Activated CD4-positive, alpha-beta T cell treated with anti-CD3 and anti-CD28 coated beads, Interleukin-2, amount 50 U/mL, for 16 hours (primary cell): Measurements from ENCODE around the gene PLBD1.

Experiments
- DNase-seq: peaks from one replicate; pipeline ENCODE4 v3.0.0-alpha.2; 2020

Gene PLBD1

DNA sequence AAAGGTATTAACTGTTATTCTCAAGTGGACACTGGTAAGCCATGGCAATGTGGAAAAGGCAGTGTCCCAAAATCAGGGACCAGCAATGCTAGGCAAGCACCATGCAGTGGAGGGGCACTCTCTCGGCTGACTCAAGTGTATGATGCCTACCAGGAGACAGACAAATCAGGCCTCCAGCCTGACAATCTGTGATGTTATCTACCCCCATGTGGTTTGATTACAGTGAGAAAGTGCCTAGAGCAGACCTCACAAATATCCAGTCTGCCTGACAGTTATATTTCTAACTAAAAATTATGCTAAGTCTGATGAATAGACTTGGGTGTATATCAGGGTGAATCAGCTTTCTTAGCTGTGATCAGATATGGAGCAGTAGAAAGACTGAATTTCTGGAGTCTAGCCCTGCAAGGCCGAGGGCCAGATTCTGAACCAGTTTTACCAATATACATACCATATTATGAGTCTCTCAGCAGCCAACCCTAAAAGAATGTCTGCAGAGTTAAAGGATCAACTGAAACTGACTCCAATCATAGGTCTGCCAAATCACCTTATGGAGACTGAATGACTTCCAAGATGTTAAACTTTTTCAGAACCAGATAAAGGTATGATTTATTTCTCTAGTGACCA is 3.2 kb downstream of the PLBD1 start:
- DNase-seq: no peak

- no peak for DNase-seq
These were observed 4.6 kb downstream of the PLBD1 start for GRCh38 chr12:14563046-14563445.

DNA sequence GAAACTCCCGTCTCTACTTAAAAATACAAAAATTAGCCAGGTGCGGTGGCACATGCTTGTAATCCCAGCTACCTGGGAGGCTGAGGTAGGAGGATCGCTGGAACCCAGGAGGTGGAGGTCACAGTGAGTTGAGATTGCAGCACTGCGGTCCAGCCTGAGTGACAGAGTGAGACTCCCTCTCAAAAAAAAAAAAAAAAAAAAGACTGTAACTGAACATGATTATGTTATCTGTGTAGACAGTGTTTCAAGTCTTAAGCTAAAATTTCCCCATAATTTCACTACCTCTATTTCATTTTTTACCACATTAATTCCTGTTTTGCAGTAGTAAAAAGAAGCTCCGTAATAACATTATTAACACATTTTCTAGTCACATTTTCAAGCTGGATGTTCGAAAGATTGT is 5.4 kb downstream of the PLBD1 start:
- DNase-seq: no peak

- DNase-seq: no peak
These were observed 5.9 kb downstream of the PLBD1 start for GRCh38 chr12:14561677-14562238.

DNA sequence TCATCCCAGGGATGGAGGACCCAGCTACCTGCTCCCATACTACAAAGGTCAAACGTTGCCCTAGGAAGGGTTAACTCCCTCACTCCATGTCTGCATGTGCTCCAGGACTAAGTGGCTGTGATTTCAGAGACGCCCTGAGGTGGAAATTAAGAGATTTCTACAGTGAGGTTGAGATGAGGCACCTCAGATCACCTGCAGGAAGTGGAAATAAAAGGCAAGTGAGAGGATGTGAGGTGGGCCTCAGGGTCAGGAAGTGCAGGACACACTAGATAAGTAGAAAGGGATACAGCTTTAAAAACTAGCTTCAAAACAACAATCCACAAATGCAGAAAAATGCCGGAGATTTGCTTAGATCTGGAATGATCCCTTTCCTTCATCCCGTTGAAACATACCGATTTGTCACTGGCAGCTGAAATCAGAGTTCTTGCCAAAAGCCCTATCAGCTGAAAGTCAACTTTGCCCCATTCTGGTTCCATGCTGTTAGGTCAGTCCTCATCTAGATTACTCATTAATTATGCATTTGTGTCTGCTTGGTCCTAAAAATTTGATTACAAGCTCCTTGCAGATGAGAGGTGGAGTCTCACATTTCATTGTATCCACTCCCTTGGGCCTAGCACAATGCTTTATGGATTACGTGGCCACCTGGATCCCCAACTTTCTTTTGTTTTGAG is 6.6 kb downstream of the PLBD1 start:
- DNase-seq: no peak

- DNase-seq: no peak
These were observed 9.2 kb downstream of the PLBD1 start for GRCh38 chr12:14558473-14558959.

GRCh38 chr12:14557966-14558365 is 9.7 kb downstream of the PLBD1 start:
- DNase-seq: no peak

- no peak for DNase-seq
These were observed 13.2 kb downstream of the PLBD1 start for GRCh38 chr12:14554281-14555007.

DNA sequence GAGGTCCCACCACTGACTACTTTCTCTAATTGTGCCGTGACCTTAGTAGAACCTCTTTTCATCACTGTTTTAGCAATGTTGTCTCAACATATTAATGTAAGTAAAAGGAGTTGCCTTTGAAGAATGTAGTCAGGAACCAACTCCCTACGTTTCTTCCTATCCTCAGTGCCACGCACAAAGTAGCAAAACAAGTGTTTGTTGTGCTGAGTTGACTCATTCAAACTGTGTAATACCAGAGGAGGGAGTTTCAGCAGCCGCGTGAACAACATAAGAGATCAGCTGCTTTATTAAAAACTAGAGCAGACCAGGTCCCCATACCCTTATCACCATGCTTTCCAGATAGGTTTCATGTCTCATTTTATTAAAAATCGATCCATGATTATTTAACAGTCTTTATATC is 19.1 kb downstream of the PLBD1 start:
- no peak for DNase-seq

GRCh38 chr12:14547571-14547970 is 20.1 kb downstream of the PLBD1 start:
- DNase-seq: no peak

GRCh38 chr12:14545144-14546124 is 22.2 kb downstream of the PLBD1 start:
- no peak for DNase-seq

DNA sequence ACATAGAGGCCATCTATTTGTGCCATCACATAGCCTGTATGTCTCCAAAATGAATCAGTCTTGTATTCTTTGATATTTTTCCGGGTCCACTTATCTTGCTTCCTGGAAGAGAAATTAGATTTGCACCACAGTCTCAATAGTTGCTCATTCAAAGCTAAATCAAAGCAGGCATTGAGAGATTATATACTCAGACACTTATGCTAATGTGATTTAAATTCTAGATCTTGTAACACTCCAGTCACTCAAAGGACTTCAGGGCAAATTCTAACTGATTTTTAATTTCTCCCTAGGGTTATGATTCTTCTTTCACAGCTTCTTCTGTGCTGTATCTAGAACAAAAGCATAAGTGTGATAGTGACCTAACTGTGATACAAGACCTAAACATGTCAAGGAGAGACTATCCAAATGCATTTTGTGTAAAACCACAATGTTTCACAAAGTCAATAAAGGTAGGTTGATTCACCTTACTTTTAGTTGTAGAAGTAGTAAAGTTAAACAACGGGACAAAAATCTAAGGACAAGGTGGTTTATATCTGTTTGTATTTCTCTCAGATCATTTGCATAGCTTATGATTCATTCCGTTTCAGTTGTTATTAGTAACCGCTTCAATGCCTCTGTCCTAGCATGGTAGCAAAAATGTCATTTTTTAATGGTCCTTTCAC is 26.8 kb downstream of the PLBD1 start:
- no peak for DNase-seq

DNA sequence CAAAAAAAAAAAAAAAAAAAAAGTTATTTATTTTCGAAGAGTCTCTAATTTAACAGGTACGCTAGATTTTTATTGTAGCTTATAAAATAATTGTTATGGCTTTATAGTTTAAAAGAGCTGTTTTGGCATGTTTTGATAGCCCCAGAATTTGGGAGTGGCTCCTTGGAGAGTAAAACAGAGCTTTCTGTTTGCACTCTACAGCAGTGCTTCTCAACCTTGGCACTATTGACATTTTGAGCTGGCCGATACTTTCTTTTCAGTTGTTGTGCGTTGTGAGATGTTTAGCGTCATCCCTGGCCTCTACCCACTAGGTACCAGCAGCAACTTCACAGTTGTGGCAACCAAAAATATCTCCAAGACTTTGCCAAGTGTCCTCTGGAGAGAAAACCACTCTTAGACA is 30.6 kb downstream of the PLBD1 start:
- DNase-seq: no peak

GRCh38 chr12:14532152-14532551 is 35.5 kb downstream of the PLBD1 start:
- no peak for DNase-seq

DNA sequence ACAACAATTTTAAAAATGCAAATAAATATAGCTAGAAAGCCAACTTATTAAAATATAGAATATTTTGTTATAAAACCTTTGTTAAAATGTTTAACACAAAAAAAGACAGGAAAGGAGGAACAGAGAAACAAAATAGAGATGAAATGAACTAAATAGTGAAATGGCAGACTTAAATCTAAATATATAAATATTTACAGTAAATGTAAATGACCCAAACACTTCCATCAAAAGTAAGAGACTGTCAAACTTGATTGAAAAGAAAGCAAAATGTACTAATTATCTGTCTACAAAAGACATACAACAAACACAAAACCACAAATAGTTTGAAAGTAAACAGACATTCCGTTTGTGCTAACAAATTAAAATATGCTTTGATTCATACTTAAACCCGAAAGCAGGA is 41.7 kb downstream of the PLBD1 start:
- no peak for DNase-seq

GRCh38 chr12:14521822-14522221 is 45.9 kb downstream of the PLBD1 start:
- no peak for DNase-seq

DNA sequence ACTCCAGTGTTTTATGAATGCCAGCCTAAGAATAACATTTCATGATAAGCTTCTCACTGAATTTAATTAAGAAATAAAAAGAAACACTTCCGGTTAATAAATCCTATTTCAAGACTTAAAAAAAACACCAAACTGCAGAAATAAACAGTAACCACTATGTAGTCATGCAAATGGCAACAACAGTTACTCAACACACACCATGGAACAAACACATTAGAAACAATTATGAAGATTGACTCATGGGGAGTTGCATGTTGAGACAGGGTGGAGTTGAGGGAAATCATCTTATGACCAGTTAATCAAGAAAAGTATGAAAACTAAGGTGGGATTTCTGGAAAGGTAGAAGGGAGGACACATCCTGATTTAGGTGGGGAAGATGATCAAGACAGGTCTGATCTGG is 52.7 kb downstream of the PLBD1 start:
- DNase-seq: no peak

- no peak for DNase-seq
These were observed 53.4 kb downstream of the PLBD1 start for GRCh38 chr12:14514154-14514842.

GRCh38 chr12:14510574-14510973 is 57.1 kb downstream of the PLBD1 start:
- DNase-seq: no peak

GRCh38 chr12:14505626-14506596 is 61.8 kb downstream of the PLBD1 start:
- DNase-seq: no peak
